Loucy (cell line): ENCODE measurements around the gene RHBDF2.

ENCODE experiments used
- CTCF ChIP-seq: fragments of 200-600 bp; sonication (generic); conservative IDR thresholded peaks from 2 replicates; pipeline ENCODE4 v1.5.1; 2014; ENCODE audit warnings: mild to moderate bottlenecking, antibody characterized with exemption, low read length
- EZH2phosphoT487 ChIP-seq: fragments of 200-600 bp; IDR thresholded peaks from 2 replicates; pipeline ENCODE4 v1.6.1; 2018; ENCODE audit warnings: antibody characterized with exemption, mild to moderate bottlenecking, moderate library complexity, borderline replicate concordance

GRCh38 chr17:76546556-76547182, 45.4 kb upstream of the RHBDF2 start:
- TF ChIP-seq CTCF = no peak
- no peak for TF ChIP-seq EZH2phosphoT487
